ENCODE results near the gene SRRM4.

DNA sequence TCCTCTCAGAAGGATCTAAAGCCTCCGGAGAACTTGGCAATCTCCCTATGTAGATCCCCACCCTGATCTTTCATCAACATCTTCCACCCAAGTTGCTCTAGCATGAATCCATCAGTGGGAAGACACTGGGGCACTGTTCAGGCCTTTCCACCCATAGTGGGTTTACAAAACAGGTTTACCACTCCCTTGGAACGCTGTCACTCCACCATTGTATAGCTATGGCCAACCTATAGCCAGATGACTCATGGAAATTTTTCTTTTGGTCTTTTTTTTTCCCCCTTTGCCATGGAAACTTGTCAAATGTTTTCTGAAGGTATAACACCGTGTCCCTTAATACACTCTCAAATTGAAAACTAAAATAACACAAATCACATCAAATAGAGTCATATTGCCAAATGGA, 186.6 kb downstream of the SRRM4 start:
- TF ChIP-seq, protein P1, sequence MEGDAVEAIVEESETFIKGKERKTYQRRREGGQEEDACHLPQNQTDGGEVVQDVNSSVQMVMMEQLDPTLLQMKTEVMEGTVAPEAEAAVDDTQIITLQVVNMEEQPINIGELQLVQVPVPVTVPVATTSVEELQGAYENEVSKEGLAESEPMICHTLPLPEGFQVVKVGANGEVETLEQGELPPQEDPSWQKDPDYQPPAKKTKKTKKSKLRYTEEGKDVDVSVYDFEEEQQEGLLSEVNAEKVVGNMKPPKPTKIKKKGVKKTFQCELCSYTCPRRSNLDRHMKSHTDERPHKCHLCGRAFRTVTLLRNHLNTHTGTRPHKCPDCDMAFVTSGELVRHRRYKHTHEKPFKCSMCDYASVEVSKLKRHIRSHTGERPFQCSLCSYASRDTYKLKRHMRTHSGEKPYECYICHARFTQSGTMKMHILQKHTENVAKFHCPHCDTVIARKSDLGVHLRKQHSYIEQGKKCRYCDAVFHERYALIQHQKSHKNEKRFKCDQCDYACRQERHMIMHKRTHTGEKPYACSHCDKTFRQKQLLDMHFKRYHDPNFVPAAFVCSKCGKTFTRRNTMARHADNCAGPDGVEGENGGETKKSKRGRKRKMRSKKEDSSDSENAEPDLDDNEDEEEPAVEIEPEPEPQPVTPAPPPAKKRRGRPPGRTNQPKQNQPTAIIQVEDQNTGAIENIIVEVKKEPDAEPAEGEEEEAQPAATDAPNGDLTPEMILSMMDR (IDR thresholded peaks at IDR 0.05 in 2 of 3, conservative IDR thresholded peaks at IDR 0.05 in 1 of 3; ENCODE audit: control insufficient read depth in 2 of 3, extremely low read depth in 1 of 3, insufficient read depth in 1 of 3, low read depth in 3 of 3, low read length in 3 of 3): no peak
- TF ChIP-seq BRCA1 (IDR thresholded peaks at IDR 0.05; ENCODE audit: low read depth, low read length): no peak
- no peak for TF ChIP-seq EZH2 (IDR thresholded peaks at IDR 0.05; ENCODE audit: borderline replicate concordance, control insufficient read depth, low read depth, low read length)
- TF ChIP-seq CBX3 (IDR thresholded peaks at IDR 0.05; ENCODE audit: borderline replicate concordance, low read depth): no peak
- no peak for TF ChIP-seq PAX8 (IDR thresholded peaks at IDR 0.05)
- no peak for TF ChIP-seq NFYB (IDR thresholded peaks at IDR 0.05; ENCODE audit: insufficient read depth, low read depth, low read length)
- TF ChIP-seq, protein P2, sequence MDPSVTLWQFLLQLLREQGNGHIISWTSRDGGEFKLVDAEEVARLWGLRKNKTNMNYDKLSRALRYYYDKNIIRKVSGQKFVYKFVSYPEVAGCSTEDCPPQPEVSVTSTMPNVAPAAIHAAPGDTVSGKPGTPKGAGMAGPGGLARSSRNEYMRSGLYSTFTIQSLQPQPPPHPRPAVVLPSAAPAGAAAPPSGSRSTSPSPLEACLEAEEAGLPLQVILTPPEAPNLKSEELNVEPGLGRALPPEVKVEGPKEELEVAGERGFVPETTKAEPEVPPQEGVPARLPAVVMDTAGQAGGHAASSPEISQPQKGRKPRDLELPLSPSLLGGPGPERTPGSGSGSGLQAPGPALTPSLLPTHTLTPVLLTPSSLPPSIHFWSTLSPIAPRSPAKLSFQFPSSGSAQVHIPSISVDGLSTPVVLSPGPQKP (IDR thresholded peaks at IDR 0.05; ENCODE audit: low read depth, low read length): no peak
- no peak for TF ChIP-seq POLR2A (IDR thresholded peaks at IDR 0.05; ENCODE audit: low read depth, low read length)
- TF ChIP-seq POLR2AphosphoS2 (IDR thresholded peaks at IDR 0.05; ENCODE audit: low read depth, low read length): no peak
- TF ChIP-seq CREM (IDR thresholded peaks at IDR 0.05; ENCODE audit: low read depth): no peak
